ENCODE results near the gene NCR3LG1. TPM values are rescaled to one million over a fixed set of nuclear protein-coding genes. Genes with fewer than 3 reads are reported as not detected.

NCR3LG1 gene
- total and polyA plus RNA-seq, 8 donors, result under 0.01 to 13.6 (median 4.1) TPM; not detected in 1

DNA sequence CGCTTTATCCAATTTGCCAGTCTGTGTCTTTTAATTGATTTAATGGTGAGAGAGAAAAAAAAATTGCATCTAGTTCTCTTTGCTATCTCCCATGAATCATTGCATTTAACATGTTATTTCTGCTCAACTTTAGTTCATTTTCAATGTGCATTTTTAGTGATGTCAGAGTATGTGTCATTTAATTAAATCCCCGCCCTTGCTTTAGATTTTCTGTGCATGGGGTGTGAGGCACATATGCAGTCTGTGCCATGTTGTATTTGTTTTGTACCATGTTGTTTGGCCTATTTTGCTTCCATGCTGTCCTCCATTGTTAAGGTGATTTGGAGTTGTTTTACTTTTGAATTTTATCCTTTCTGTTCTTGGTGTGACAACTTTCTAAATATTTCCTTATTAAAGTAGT, 8.3 kb upstream of the NCR3LG1 start:
- H3K36me3 ChIP-seq, result no peaks in the 10 kb centered on the region
- TF ChIP-seq EP300 (IDR thresholded peaks at IDR 0.05), result no peak
- TF ChIP-seq, protein P1, sequence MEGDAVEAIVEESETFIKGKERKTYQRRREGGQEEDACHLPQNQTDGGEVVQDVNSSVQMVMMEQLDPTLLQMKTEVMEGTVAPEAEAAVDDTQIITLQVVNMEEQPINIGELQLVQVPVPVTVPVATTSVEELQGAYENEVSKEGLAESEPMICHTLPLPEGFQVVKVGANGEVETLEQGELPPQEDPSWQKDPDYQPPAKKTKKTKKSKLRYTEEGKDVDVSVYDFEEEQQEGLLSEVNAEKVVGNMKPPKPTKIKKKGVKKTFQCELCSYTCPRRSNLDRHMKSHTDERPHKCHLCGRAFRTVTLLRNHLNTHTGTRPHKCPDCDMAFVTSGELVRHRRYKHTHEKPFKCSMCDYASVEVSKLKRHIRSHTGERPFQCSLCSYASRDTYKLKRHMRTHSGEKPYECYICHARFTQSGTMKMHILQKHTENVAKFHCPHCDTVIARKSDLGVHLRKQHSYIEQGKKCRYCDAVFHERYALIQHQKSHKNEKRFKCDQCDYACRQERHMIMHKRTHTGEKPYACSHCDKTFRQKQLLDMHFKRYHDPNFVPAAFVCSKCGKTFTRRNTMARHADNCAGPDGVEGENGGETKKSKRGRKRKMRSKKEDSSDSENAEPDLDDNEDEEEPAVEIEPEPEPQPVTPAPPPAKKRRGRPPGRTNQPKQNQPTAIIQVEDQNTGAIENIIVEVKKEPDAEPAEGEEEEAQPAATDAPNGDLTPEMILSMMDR (IDR thresholded peaks at IDR 0.05), result no peak
- TF ChIP-seq POLR2AphosphoS5 (IDR thresholded peaks at IDR 0.05), result no peak
- no peak for TF ChIP-seq POLR2A (IDR thresholded peaks at IDR 0.05)
- DNase-seq, result no peak
- H3K27me3 ChIP-seq, result no peaks in the 10 kb centered on the region
- 93 to 100% (median 99%) methylated on average over 2 of the region's 2 CpGs for WGBS, 5 donors
- no peaks in the 10 kb centered on the region for H3K9me3 ChIP-seq
- no peak overlapping the region for H3K27ac ChIP-seq
- H3K4me1 ChIP-seq, result no peaks in the 10 kb centered on the region
- no peak overlapping the region for H3K4me3 ChIP-seq
- intact Hi-C loops (cut with DNase I; ENCODE audit: low total_unique reads), result no loop called here

DNA sequence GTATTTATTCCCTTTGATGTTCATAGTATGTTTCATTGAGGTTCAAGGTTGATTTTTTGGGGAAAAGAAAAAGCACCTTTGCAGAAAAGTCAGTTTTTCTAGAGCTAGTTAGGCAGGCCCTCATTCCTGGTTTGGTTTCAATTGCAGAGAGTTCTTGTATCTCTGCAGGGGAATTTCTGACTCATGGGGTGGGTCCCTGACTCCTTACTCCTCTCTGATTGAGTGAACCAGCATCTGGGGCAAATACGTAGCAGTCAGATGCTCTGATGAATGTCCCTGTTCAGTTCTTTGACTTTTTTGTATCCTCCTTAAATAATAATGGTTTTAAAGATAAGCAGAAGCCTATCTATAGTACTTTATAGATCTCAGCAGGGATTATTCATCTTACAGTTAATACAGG, 7.7 kb upstream of the NCR3LG1 start:
- 82 to 94% (median 93%) methylated on average over 1 of the region's 1 CpG for WGBS, 5 donors
- no peaks in the 10 kb centered on the region for H3K9me3 ChIP-seq
- H3K4me3 ChIP-seq, result no peak overlapping the region
- H3K27ac ChIP-seq, result no peak overlapping the region
- no peaks in the 10 kb centered on the region for H3K4me1 ChIP-seq
- no peak for TF ChIP-seq EP300 (IDR thresholded peaks at IDR 0.05)
- TF ChIP-seq POLR2A (IDR thresholded peaks at IDR 0.05), result no peak
- TF ChIP-seq POLR2AphosphoS5 (IDR thresholded peaks at IDR 0.05), result no peak
- TF ChIP-seq, protein P1 (IDR thresholded peaks at IDR 0.05), result no peak
- no peaks in the 10 kb centered on the region for H3K27me3 ChIP-seq
- no peak for DNase-seq
- no peaks in the 10 kb centered on the region for H3K36me3 ChIP-seq
- intact Hi-C loops (cut with DNase I; ENCODE audit: low total_unique reads), result no loop called here

DNA sequence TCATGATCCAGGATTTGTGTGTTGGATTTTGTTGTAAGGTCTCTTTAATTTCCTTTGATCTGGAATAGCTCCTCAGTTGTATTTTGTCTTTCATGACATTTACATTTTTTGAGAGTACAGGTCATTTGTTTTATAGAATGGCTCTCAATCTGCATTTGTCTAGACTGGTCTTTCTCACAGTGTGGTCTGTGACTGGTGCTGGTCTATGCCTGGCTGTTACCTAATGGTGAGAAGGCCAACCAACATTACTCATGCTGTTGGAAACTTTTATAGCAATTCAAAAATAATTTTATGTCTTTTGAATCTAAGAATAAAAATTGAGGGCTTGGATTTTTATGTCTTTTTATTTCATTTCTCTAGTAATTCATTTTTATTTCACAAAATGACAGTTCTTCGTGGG, 3.9 kb upstream of the NCR3LG1 start:
- intact Hi-C loops (cut with DNase I; ENCODE audit: low total_unique reads), result no loop called here
- Histone ChIP-seq H3K36me3 (no peaks in the 10 kb centered on the region), H3K9me3 (no peaks in the 10 kb centered on the region), H3K27me3 (no peaks in the 10 kb centered on the region), H3K4me3 (no peak overlapping the region), H3K27ac (no peak overlapping the region), H3K4me1 (peaks cover 5 to 17% (median 16%) of the 10 kb centered on the region in 4 donors)
- DNase-seq, result no peak
- 77 to 95% (median 85%) methylated on average over 1 of the region's 1 CpG for WGBS, 5 donors
- TF ChIP-seq POLR2AphosphoS5 (IDR thresholded peaks at IDR 0.05) (no peak), POLR2A (IDR thresholded peaks at IDR 0.05) (no peak), EP300 (IDR thresholded peaks at IDR 0.05) (no peak)
- TF ChIP-seq, protein P1 (IDR thresholded peaks at IDR 0.05), result no peak

DNA sequence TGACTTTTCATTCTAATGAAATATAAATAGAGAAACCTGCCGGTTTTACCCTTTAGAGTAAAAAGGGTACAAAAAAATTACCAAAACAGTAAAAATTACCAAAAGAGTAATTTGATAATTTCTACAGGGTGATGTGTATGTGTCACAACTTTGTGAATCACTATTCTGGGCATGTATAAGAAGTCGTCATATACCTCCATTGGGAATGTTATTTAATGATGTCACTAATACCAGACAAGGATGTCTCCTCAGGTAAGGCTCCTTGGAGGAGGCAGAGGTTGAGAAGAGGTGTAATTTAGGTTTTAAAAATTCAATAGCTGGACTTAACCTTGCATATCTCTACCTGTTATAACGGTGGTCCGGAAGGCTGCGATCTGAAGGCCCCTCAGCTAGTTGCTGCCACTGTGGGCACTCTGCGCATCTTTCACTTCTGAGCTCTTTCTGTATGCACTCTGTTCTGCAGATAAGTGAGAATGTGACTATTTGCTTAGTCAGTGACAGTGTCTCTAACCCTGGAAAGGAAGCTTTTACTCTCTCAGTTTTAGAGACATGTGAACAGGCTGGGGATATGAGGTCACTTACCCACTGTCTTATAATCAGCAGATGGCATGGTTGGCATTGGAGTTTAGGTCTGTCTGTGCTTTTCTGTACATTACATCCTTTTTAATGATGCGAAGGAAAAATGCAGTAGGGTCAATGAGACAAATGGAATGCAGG, 987 bp upstream of the NCR3LG1 start:
- Histone ChIP-seq H3K4me3 (no peak overlapping the region), H3K4me1 (peaks cover 12 to 32% (median 28%) of the 10 kb centered on the region in 4 donors), H3K9me3 (no peaks in the 10 kb centered on the region), H3K27ac (no peak overlapping the region), H3K27me3 (no peaks in the 10 kb centered on the region), H3K36me3 (no peaks in the 10 kb centered on the region)
- WGBS, 5 donors, result 92 to 94% (median 94%) methylated on average over 7 of the region's 7 CpGs
- TF ChIP-seq POLR2AphosphoS5 (IDR thresholded peaks at IDR 0.05), result no peak
- TF ChIP-seq EP300 (IDR thresholded peaks at IDR 0.05), result no peak
- no peak for TF ChIP-seq POLR2A (IDR thresholded peaks at IDR 0.05)
- TF ChIP-seq, protein P1 (IDR thresholded peaks at IDR 0.05), result no peak
- intact Hi-C loops (cut with DNase I; ENCODE audit: low total_unique reads), result no loop called here
- DNase-seq, result no peak
